ENCODE measurements around the gene ME3.

The ME3 gene

GRCh38 chr11:86718999-86719398 lies 46.6 kb upstream of the ME3 start:
- Histone ChIP-seq H3K18ac (ENCODE audit: low read length) (no peak overlapping the region), H4K8ac (ENCODE audit: low read depth, low read length) (no peak overlapping the region), H3K4me3 (ENCODE audit: low read length in 2 of 2) (no peak overlapping the region), H2BK15ac (ENCODE audit: low read length) (no peak overlapping the region), H2BK5ac (ENCODE audit: low read length) (no peak overlapping the region), H2BK12ac (ENCODE audit: low read length) (no peak overlapping the region), H4K91ac (ENCODE audit: low read depth, low read length, poor library complexity) (no peak overlapping the region), H3K9ac (ENCODE audit: low read depth, low read length, poor library complexity) (no peak overlapping the region), H3K14ac (ENCODE audit: low read length) (no peak overlapping the region), H2AK5ac (ENCODE audit: low read depth, low read length) (no peak overlapping the region), H2AFZ (ENCODE audit: low read length) (no peak overlapping the region), H3K9me3 (replicated peaks in 1 of 2; ENCODE audit: control insufficient read depth in 2 of 2, insufficient read depth in 1 of 2, low read depth in 1 of 2, low read length in 2 of 2) (peaks cover 1 to 23% of the 10 kb centered on the region in 2 donors), H2BK120ac (ENCODE audit: low read depth, low read length) (no peak overlapping the region), H3K4me2 (ENCODE audit: insufficient read depth, low read length, poor library complexity, severe bottlenecking) (no peak overlapping the region), H3K79me1 (ENCODE audit: low read depth, low read length) (no peaks in the 10 kb centered on the region), H3K27ac (replicated peaks; ENCODE audit: low read length) (no peak overlapping the region), H3K4ac (ENCODE audit: low read length) (no peak overlapping the region), H3K36me3 (replicated peaks in 1 of 2; ENCODE audit: control insufficient read depth in 2 of 2, insufficient read depth in 2 of 2, low read length in 2 of 2) (no peaks in the 10 kb centered on the region), H3K27me3 (ENCODE audit: control insufficient read depth in 3 of 3, insufficient read depth in 3 of 3, low read depth in 1 of 3, low read length in 3 of 3) (no peaks in the 10 kb centered on the region), H3K23ac (ENCODE audit: low read depth, low read length, poor library complexity) (no peak overlapping the region), H3K4me1 (ENCODE audit: control insufficient read depth in 2 of 2, insufficient read depth in 1 of 2, low read depth in 1 of 2, low read length in 2 of 2) (peaks cover 6 to 12% of the 10 kb centered on the region in 2 donors)
- DNase-seq (ENCODE audit: low spot score), result no peak
- WGBS, 2 donors (ENCODE audit: extremely low coverage in 2 of 2, insufficient read length in 2 of 2, insufficient replicate concordance in 1 of 2), result 100% methylated on average over 1 of the region's 1 CpG; no CpG with 5 or more reads in 1 of the 2 donors

GRCh38 chr11:86718521-86718920 lies 46.1 kb upstream of the ME3 start:
- no CpG with 5 or more reads among the region's 1 CpG for WGBS, 2 donors (ENCODE audit: extremely low coverage in 2 of 2, insufficient read length in 2 of 2, insufficient replicate concordance in 1 of 2)
- Histone ChIP-seq H4K8ac (ENCODE audit: low read depth, low read length) (no peak overlapping the region), H3K9me3 (replicated peaks in 1 of 2; ENCODE audit: control insufficient read depth in 2 of 2, insufficient read depth in 1 of 2, low read depth in 1 of 2, low read length in 2 of 2) (peaks cover 1 to 23% of the 10 kb centered on the region in 2 donors), H2BK120ac (ENCODE audit: low read depth, low read length) (no peak overlapping the region), H3K4ac (ENCODE audit: low read length) (no peak overlapping the region), H3K4me3 (ENCODE audit: low read length in 2 of 2) (no peak overlapping the region), H3K4me1 (ENCODE audit: control insufficient read depth in 2 of 2, insufficient read depth in 1 of 2, low read depth in 1 of 2, low read length in 2 of 2) (peaks cover 8 to 14% of the 10 kb centered on the region in 2 donors), H3K9ac (ENCODE audit: low read depth, low read length, poor library complexity) (no peak overlapping the region), H3K79me1 (ENCODE audit: low read depth, low read length) (no peaks in the 10 kb centered on the region), H2BK15ac (ENCODE audit: low read length) (no peak overlapping the region), H2AFZ (ENCODE audit: low read length) (no peak overlapping the region), H3K27ac (replicated peaks; ENCODE audit: low read length) (no peak overlapping the region), H3K36me3 (replicated peaks in 1 of 2; ENCODE audit: control insufficient read depth in 2 of 2, insufficient read depth in 2 of 2, low read length in 2 of 2) (no peaks in the 10 kb centered on the region), H3K23ac (ENCODE audit: low read depth, low read length, poor library complexity) (no peak overlapping the region), H3K4me2 (ENCODE audit: insufficient read depth, low read length, poor library complexity, severe bottlenecking) (no peak overlapping the region), H2AK5ac (ENCODE audit: low read depth, low read length) (no peak overlapping the region), H3K14ac (ENCODE audit: low read length) (no peak overlapping the region), H4K91ac (ENCODE audit: low read depth, low read length, poor library complexity) (no peak overlapping the region), H2BK5ac (ENCODE audit: low read length) (no peak overlapping the region), H3K18ac (ENCODE audit: low read length) (no peak overlapping the region), H3K27me3 (ENCODE audit: control insufficient read depth in 3 of 3, insufficient read depth in 3 of 3, low read depth in 1 of 3, low read length in 3 of 3) (no peaks in the 10 kb centered on the region), H2BK12ac (ENCODE audit: low read length) (no peak overlapping the region)
- no peak for DNase-seq (ENCODE audit: low spot score)

- no peak overlapping the region for H3K23ac ChIP-seq (ENCODE audit: low read depth, low read length, poor library complexity)
- H3K4me2 ChIP-seq (ENCODE audit: insufficient read depth, low read length, poor library complexity, severe bottlenecking), result no peak overlapping the region
- no peak overlapping the region for H4K91ac ChIP-seq (ENCODE audit: low read depth, low read length, poor library complexity)
- no peaks in the 10 kb centered on the region for H3K79me1 ChIP-seq (ENCODE audit: low read depth, low read length)
- WGBS, 2 donors (ENCODE audit: extremely low coverage in 2 of 2, insufficient read length in 2 of 2, insufficient replicate concordance in 1 of 2), result no CpG with 5 or more reads among the region's 3 CpGs
- no peak overlapping the region for H2AFZ ChIP-seq (ENCODE audit: low read length)
- H2BK5ac ChIP-seq (ENCODE audit: low read length), result no peak overlapping the region
- no peak for DNase-seq (ENCODE audit: low spot score)
- H4K8ac ChIP-seq (ENCODE audit: low read depth, low read length), result no peak overlapping the region
- H3K27me3 ChIP-seq (ENCODE audit: control insufficient read depth in 3 of 3, insufficient read depth in 3 of 3, low read depth in 1 of 3, low read length in 3 of 3), result no peaks in the 10 kb centered on the region
- no peak overlapping the region for H3K4me3 ChIP-seq (ENCODE audit: low read length in 2 of 2)
- no peak overlapping the region for H3K18ac ChIP-seq (ENCODE audit: low read length)
- H2BK120ac ChIP-seq (ENCODE audit: low read depth, low read length), result no peak overlapping the region
- peaks cover 8 to 15% of the 10 kb centered on the region in 2 donors for H3K4me1 ChIP-seq (ENCODE audit: control insufficient read depth in 2 of 2, insufficient read depth in 1 of 2, low read depth in 1 of 2, low read length in 2 of 2)
- H3K4ac ChIP-seq (ENCODE audit: low read length), result no peak overlapping the region
- H3K14ac ChIP-seq (ENCODE audit: low read length), result no peak overlapping the region
- no peak overlapping the region for H3K27ac ChIP-seq (replicated peaks; ENCODE audit: low read length)
- no peak overlapping the region for H2BK12ac ChIP-seq (ENCODE audit: low read length)
- no peak overlapping the region for H2AK5ac ChIP-seq (ENCODE audit: low read depth, low read length)
- H3K9ac ChIP-seq (ENCODE audit: low read depth, low read length, poor library complexity), result no peak overlapping the region
- H3K36me3 ChIP-seq (replicated peaks in 1 of 2; ENCODE audit: control insufficient read depth in 2 of 2, insufficient read depth in 2 of 2, low read length in 2 of 2), result no peaks in the 10 kb centered on the region
- peaks cover 1 to 19% of the 10 kb centered on the region in 2 donors for H3K9me3 ChIP-seq (replicated peaks in 1 of 2; ENCODE audit: control insufficient read depth in 2 of 2, insufficient read depth in 1 of 2, low read depth in 1 of 2, low read length in 2 of 2)
- H2BK15ac ChIP-seq (ENCODE audit: low read length), result no peak overlapping the region
These were observed 45.5 kb upstream of the ME3 start for GRCh38 chr11:86717817-86718501.

GRCh38 chr11:86715611-86716010 lies 43.2 kb upstream of the ME3 start:
- Histone ChIP-seq H2BK12ac (ENCODE audit: low read length) (no peak overlapping the region), H3K27me3 (ENCODE audit: control insufficient read depth in 3 of 3, insufficient read depth in 3 of 3, low read depth in 1 of 3, low read length in 3 of 3) (no peaks in the 10 kb centered on the region), H2BK120ac (ENCODE audit: low read depth, low read length) (no peak overlapping the region), H3K18ac (ENCODE audit: low read length) (no peak overlapping the region), H3K79me1 (ENCODE audit: low read depth, low read length) (no peaks in the 10 kb centered on the region), H3K4ac (ENCODE audit: low read length) (no peak overlapping the region), H3K36me3 (replicated peaks in 1 of 2; ENCODE audit: control insufficient read depth in 2 of 2, insufficient read depth in 2 of 2, low read length in 2 of 2) (no peaks in the 10 kb centered on the region), H3K9me3 (replicated peaks in 1 of 2; ENCODE audit: control insufficient read depth in 2 of 2, insufficient read depth in 1 of 2, low read depth in 1 of 2, low read length in 2 of 2) (peaks cover 1 to 18% of the 10 kb centered on the region in 2 donors), H3K23ac (ENCODE audit: low read depth, low read length, poor library complexity) (no peak overlapping the region), H3K9ac (ENCODE audit: low read depth, low read length, poor library complexity) (no peak overlapping the region), H3K4me2 (ENCODE audit: insufficient read depth, low read length, poor library complexity, severe bottlenecking) (no peak overlapping the region), H2AK5ac (ENCODE audit: low read depth, low read length) (no peak overlapping the region), H2BK15ac (ENCODE audit: low read length) (no peak overlapping the region), H4K91ac (ENCODE audit: low read depth, low read length, poor library complexity) (no peak overlapping the region), H2AFZ (ENCODE audit: low read length) (no peak overlapping the region), H3K27ac (replicated peaks; ENCODE audit: low read length) (no peak overlapping the region), H3K4me1 (ENCODE audit: control insufficient read depth in 2 of 2, insufficient read depth in 1 of 2, low read depth in 1 of 2, low read length in 2 of 2) (peaks cover 8 to 21% of the 10 kb centered on the region in 2 donors), H3K14ac (ENCODE audit: low read length) (no peak overlapping the region), H2BK5ac (ENCODE audit: low read length) (no peak overlapping the region), H3K4me3 (ENCODE audit: low read length in 2 of 2) (no peak overlapping the region), H4K8ac (ENCODE audit: low read depth, low read length) (no peak overlapping the region)
- DNase-seq (ENCODE audit: low spot score), result no peak
- no CpG with 5 or more reads among the region's 3 CpGs for WGBS, 2 donors (ENCODE audit: extremely low coverage in 2 of 2, insufficient read length in 2 of 2, insufficient replicate concordance in 1 of 2)

All from neuronal stem cell (in vitro differentiated cells).